Cardiac fibroblast (primary cell): ENCODE results near the gene TMEM175.

Experiments
- DNase-seq, 2 donors: peaks; one replicate each; pipeline versions ENCODE4 v3.0.0 to v3.0.0-alpha.2; 2010; ENCODE audit warnings: low read depth in 2 of 2
- H3K4me3 ChIP-seq, 2 donors: replicated peaks in 1 of 2; 1 replicate in 1 of 2; 2 replicates in 1 of 2; pipeline ENCODE4 v1.5.1; 2011; ENCODE audit warnings: low read depth in 2 of 2, low read length in 2 of 2, mild to moderate bottlenecking in 2 of 2, moderate library complexity in 1 of 2
- CTCF ChIP-seq: IDR thresholded peaks from one replicate; pipeline ENCODE4 v1.5.1; 2011; ENCODE audit warnings: low read depth, mild to moderate bottlenecking, low read length, inconsistent platforms

Gene TMEM175

DNA sequence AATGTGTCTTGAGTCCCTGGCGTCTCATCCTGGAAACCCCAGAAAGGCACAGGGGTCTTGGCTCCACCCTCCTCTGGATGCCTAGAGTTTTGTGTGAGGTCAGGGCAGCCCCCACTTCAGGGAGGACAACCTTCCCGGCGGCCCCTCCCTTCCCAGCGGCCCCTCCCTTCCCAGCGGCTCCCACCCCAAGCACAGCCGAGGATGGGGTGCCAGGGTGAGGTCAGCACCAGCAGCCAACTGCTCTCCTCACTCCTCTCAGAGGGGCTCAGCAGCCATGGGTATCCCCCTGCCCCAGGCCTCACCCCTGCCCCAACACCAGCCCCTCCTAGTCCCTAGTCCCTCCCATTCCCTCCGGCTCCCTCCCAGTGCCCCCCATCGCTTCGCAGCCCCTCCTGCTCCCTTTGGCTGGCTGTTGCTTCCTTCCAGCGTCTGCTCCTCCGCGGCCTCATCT, 23.7 kb downstream of the TMEM175 start:
- no peak overlapping the region for H3K4me3 ChIP-seq
- no peak for DNase-seq
- TF ChIP-seq CTCF = no peak

DNA sequence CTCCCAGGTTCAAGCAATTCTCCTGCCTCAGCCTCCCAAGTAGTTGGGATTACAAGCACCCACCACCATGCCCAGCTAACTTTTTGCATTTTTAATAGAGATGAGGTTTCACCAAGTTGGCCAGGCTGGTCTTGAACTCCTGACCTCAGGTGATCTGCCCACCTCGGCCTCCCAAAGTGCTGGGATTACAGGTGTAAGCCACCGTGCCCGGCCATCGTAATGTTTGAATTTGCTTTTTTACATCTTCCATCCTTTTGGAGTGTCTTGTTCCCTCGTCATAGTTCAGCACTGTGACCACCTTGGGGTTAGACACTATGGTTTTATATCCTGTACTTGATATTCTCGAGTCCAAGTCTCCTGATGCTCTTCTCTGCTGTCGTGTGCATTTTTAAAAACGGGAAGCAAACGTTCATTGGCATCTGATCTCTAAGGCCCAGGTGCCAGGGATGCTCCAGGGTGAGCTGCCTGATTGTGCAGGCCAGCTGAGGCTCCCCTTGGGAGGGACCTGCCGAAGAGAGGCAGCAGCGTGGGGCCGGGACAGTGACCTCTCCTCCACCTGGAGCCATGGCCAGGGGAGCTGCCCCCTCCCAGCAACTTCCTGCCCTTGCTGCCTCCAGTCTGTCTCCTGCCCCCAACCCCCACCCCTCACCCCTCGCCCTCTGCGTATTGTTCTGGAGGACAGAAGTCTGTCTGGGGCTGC, 24.4 kb downstream of the TMEM175 start:
- H3K4me3 ChIP-seq = no peak overlapping the region
- TF ChIP-seq CTCF = no peak
- no peak for DNase-seq

GRCh38 chr4:957231-957580, 24.9 kb downstream of the TMEM175 start:
- DNase-seq = no peak
- no peak overlapping the region for H3K4me3 ChIP-seq
- TF ChIP-seq CTCF = no peak

DNA sequence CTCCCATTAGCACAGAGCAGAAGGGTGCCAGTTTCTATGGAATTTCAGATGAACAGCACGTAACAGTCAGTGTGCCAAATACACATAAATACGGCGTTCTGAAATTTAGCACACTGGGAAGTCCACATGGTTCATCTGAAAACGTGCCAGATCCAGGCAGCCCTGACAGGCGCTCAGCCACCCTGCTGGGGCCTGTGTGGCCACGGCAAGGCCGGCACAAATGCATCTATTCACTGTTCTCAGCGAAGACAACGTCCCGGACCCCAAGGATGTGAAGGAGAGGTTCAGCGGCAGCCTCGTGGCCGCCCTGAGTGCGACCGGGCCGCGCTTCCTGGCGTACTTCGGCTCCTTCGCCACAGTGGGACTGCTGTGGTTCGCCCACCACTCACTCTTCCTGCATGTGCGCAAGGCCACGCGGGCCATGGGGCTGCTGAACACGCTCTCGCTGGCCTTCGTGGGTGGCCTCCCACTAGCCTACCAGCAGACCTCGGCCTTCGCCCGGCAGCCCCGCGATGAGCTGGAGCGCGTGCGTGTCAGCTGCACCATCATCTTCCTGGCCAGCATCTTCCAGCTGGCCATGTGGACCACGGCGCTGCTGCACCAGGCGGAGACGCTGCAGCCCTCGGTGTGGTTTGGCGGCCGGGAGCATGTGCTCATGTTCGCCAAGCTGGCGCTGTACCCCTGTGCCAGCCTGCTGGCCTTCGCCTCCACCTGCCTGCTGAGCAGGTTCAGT, 25.5 kb downstream of the TMEM175 start:
- DNase-seq = no peak
- TF ChIP-seq CTCF = no peak
- no peak overlapping the region for H3K4me3 ChIP-seq

- H3K4me3 ChIP-seq = no peak overlapping the region
- no peak for TF ChIP-seq CTCF
- DNase-seq = no peak
Observed at GRCh38 chr4:958314-958665, 26.0 kb downstream of the TMEM175 start.

GRCh38 chr4:958696-959337, 26.6 kb downstream of the TMEM175 start:
- DNase-seq = no peak
- TF ChIP-seq CTCF = no peak
- H3K4me3 ChIP-seq = no peak overlapping the region
